GM19468 (cell line): ENCODE results near the gene SPIRE1.
A peak's percentile ranks its signal among the peaks of the same experiment; 100 is the strongest.

Experiments
- ATAC-seq: cut with Tn5 transposase; IDR thresholded peaks from one replicate; pipeline ENCODE4 v1.9.1; 2021; ENCODE audit warnings: mild to moderate bottlenecking, moderate library complexity, moderate number of reproducible peaks; ENCODE audit not compliant: unreplicated experiment; ENCODE audit errors: extremely low read depth

The SPIRE1 gene

GRCh38 chr18:12657684-12658425 is at the start of gene SPIRE1:
SPIRE1 (minus strand) TSS chr18:12658107; CDS start chr18:12657866, 241 bp downstream.
- peak; percentile 49 for ATAC-seq

DNA sequence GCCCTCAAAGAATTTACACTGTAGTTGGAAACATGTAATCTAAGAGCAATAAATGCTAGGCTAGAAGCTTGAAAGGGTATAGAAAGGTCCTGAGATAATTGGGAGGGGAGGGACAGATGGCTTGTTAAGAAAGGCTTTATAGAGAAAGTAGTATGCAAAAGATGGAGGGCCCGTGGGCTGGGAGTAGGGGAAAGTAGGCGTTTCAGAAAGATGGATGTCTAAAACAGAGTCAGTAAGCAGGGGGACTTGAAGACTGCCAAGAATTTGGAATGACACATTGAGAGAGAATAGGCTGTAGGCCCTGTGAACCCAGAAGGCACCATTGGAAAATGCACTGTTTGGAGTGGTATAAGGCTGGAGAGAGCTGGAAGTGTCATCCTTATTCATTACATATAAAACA is 45.8 kb upstream of the SPIRE1 start:
- ATAC-seq: no peak

DNA sequence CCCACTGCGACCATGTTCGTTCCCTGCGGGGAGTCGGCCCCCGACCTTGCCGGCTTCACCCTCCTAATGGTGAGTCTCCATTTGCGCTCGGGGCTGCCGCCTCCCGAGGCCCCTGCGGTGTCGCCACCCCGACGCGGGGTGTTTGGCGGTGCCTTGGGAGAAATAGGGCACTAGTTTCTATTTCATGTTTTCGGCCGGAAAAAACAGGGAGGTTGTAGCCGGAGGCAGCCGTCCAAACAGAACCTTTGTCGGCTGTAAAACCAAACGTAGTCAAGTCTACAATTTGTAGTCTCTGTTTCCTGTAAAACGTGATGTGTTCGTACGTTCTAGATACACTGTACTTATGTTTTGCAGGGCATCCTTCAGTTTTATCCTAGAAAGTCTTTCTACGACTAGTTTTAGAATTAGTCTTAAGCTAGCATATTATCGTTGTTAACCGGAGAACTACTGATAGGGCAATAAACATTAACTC is 45.2 kb upstream of the SPIRE1 start:
- no peak for ATAC-seq

DNA sequence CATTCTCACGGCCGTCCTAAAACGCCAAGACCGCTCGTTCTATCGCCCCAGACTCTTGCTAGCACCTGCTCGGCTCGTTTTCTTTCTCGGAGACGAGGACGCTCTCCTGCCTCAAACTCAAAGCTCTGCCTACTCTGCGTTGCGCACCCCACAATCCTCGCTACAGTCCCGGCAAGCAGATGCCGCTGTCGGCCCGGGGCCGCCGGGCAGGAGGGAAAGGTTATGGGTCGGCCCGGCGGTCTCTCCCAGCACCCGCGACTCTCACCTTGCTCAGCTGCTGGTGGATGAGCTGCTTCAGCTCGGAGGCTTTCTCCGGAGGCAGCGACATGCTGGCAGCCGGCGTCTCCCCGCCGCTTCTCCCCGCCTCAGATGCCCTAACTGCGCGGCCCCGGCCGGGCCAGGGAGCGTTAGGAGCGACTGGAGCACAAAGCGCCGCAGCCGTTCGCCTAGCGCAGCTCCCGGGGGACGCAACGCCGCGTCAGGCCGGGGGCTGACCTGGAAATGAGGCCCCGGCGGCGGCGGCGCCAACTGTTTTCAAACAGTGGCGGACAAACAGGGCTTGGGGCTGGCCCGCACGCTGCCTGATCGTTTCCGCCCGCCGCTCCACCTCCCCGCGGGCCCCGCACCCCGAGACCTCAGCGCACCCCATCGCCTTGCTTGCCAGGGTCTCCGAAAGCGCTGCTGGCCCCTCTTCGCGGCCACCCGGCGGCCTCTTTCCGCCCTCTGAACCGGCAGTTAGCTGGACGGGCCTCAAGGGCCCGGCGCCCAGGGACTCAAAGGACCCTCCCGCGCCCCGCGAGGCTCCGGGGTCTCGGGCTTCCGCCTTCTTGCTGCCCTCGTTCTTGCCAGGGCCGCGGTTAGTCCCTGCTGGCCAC is 44.6 kb upstream of the SPIRE1 start, which contains the start of the genes CEP76 and PSMG2:
Gene CEP76, minus strand, starts transcription at position 503 of the 875 bp plus-strand sequence. Its CDS starts 175 bp downstream, at position 328.
Gene PSMG2, plus strand, starts transcription at position 822 of the 875 bp plus-strand sequence. CDS start 66 bp downstream, outside the sequence.
- ATAC-seq: peak; percentile 68

DNA sequence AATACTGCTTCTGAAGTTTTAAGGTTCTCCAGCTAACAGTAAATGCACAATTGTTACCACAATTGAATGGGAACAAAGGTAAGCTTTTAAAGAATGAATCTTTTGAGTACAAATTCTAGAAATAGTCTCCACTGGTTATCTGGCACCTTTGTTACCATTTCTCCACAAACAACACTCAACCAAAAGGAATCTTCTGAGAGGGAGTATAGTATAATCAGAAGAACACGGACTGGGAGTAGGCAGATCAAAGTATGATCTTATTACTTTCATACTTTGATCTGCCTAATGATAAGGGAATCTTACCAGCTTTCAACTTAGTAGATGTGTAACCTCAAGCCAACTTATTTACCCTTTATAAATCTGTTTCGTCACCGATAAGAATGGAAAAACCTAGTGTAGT is 43.3 kb upstream of the SPIRE1 start:
- ATAC-seq: no peak

GRCh38 chr18:12699747-12700146 is 41.8 kb upstream of the SPIRE1 start:
- no peak for ATAC-seq

- no peak for ATAC-seq
Observed at GRCh38 chr18:12694032-12694431, 36.1 kb upstream of the SPIRE1 start.

DNA sequence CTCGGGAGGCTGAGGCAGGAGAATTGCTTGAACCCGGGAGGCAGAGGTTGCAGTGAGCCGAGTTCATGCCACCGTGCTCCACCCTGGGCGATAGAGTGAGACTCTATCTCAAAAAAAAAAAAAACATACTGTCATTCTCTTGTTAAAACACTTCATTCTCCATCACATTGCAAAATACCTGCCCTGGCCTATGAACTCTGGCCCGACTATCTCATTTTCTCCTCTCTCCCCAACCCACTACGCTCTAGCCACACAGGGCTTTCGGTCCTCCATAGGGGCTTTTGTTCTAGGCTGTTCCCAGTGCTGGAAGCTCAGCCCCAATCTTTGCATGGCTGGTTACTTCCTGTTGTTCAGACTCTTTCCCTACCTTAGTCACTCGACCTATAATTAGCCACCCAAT is 34.3 kb upstream of the SPIRE1 start:
- no peak for ATAC-seq

DNA sequence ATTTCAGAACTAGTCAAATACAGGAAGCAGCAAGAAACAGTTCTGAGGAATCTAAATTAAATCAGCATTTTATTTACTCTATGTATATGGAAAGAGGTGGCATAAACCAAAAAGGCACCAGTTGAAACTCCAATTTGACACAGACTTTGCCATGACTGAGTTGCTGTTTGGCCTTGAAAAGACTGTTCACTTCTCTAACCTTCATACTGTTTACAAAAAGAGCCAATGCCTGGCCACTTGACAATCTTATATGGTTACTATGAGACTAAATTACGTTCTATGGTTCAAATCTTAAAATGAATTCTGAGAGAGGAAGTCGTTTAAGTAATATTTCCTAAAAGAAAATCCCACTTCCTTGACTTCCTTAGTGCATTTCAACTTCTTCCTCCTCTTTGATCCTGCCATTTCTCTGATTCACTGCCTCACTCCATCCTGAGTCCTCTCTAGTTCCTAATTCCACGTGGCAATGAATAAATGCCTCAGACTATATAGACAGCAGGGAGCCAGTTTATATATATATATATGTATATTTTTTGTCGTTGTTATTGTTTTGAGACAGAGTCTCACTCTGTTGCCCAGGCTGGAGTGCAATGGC is 31.4 kb upstream of the SPIRE1 start:
- no peak for ATAC-seq

DNA sequence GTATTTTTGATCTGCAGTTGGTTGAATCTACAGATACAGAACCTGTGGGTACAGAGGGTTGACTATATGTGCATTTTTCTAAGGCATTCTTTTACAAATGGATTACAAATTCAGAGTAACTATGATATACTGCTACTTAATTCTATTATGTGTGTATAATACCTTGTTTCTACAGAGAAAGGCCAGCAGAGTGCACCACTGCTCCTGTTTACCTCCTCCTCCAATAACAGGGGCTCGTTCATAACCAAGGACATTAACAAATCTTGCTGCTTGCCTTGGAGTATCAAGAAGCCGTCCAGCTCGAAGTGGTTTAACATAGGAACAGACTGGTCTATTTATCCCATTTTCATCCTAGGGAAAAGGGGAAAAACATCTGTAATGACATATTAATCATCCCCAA is 28.2 kb upstream of the SPIRE1 start:
- no peak for ATAC-seq

DNA sequence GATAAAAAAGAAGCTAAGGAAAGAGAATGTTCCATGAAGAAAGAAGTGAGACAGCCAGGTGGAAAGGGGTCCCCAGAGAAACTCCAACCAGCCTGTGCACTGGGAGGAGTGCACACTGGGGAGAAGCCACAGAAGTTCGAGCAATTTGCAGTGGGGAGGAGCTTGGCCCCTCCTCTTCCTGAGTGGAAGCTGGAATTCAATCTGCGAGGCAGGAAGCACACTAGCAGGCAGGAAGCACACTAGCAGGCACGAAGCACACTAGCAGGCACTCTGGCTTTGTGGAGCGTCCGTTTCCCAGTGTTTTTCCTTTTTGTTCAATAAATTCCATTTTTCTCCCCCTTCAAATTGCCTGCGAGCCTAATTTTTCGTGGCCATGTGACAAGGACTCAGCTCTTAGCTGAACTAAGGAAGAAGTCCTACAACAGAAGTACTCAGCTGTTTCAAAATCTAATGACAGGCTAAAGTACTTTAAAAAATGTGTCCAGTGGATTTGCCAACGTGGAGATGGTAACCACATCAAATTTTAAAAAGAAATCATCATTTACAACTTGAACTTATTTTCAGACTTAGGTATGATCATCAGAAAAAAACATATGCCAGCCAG is 21.4 kb upstream of the SPIRE1 start:
- ATAC-seq: no peak

DNA sequence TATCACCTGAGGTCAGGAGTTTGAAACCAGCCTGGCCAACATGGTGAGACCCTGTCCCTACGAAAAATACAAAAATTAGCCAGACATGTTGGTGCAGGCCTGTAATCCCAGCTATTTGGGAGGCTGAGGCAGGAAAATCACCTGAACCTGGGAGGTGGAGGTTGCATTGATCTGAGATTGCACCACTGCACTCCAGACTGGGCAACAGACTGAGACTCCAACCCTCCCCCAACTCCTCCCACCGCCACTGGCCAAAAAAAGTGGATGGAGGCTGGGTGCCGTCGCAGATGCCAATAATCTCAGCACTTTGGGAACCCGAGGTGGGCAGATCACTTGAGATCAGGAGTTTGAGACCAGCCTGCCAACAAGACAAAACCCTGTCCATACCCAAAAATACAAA is 10.1 kb upstream of the SPIRE1 start:
- no peak for ATAC-seq

DNA sequence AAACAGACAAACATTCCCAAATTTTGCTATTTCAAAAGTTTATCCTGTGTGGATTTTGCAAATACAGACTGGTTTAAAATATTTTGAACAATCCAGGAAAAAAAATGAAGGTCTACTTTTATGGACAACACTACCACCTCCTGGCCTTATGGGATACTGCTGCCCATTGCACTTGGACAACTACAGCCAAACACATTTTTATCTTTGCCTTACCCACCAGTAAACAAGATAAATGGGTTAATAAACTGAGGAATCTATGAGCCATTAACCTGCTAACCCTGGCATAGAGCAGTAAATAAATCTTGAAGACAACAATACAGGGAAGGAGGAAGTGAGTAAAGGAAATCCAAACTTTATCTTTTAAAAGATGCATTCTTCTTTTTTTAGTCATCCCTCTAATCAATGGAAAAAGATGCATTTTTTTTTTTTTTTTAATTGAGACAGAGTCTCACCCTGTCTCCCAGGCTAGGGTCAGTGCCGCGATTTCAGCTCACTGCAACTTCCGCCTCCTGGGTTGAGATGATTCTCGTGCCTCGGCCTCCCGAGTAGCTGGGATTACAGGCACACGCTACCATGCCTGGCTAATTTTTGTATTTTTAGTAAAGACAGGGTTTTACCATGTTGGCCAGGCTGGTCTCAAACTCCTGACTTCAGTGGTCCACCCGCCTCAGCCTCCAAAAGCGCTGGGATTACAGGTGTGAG is 2.1 kb upstream of the SPIRE1 start:
- ATAC-seq: no peak

DNA sequence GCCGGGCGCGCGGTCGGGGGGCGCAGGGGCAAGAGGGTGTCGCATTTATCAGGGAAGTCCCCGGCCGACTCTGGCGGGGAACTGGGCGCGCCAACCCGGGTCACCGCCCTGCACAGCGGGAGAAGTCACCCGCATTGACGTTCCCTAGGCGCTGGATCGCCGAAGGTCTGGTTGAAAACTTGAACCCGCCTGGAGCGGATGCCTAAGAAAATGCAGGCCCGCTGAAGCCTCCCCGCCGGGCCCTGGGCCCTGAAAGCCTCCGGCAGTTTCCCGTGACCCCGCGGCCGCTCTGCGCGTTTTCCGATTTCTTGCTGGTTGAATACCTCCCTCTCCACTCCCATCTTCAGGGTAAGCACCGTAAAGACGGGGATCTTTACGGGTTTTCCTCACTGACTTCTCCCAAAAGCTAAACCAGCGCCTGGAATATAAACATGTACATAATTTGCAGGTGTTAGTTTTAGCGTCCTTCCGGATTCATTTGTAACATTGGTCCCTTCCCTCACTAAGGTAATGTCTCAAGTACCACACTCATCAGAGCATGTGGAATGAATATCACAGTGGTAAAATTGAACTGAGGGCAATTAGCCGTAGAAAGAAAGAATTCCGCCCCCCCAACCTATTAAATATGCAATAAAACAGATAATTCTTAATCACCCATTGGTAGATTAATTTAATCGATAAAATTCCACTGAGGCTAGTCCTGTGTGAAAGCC is 675 bp upstream of the SPIRE1 start:
- ATAC-seq: no peak

- ATAC-seq: no peak
Observed at GRCh38 chr18:12656938-12657683, 796 bp downstream of the SPIRE1 start.

DNA sequence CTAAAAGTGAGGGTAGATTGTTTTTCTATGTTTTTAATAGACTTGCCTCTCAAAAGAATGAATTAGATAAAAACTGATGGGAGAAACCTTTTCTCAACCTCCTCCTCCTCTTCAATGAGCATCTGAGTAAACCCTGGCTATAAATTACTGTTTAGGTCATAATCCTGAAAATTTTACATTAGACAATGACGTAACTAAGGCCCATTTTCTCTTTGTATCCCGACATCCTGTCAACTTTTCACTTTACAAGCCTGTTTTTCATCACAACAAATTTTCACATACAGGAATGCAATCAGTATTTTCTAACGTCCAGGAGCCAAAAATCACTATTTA is 1.3 kb downstream of the SPIRE1 start:
- ATAC-seq: no peak

- ATAC-seq: no peak
Observed at GRCh38 chr18:12654971-12655370, 2.9 kb downstream of the SPIRE1 start.

GRCh38 chr18:12652861-12653401 is 5.0 kb downstream of the SPIRE1 start:
- ATAC-seq: no peak
